Natural killer cell (primary cell): ENCODE measurements around the gene ZNF181. TPM values are rescaled to one million over a fixed set of nuclear protein-coding genes. Genes with fewer than 3 reads are reported as not detected.

ENCODE experiments used
- ATAC-seq, 3 donors: fragments of 150-1000 bp in 2 of 3; fragments of 200-7000 bp in 1 of 3; cut with Tn5 transposase; 1 replicate in 1 of 3; 2 replicates in 2 of 3; pipeline ENCODE4 v1.10.0; 2021; ENCODE audit warnings: mild to moderate bottlenecking in 2 of 3, moderate library complexity in 2 of 3
- DNase-seq, 2 donors: peaks; one replicate each; pipeline versions ENCODE4 v3.0.0 to v3.0.0-alpha.2; 2013 to 2021; ENCODE audit warnings: mixed read lengths in 1 of 2
- H3K27ac ChIP-seq: one replicate; pipeline ENCODE4 v1.5.1; 2013; ENCODE audit warnings: mild to moderate bottlenecking, low read length
- H3K27me3 ChIP-seq: one replicate; pipeline ENCODE4 v1.6.1; 2013; ENCODE audit warnings: low read length; ENCODE audit not compliant: control insufficient read depth, insufficient read depth
- H3K36me3 ChIP-seq: one replicate; pipeline ENCODE4 v1.6.1; 2013; ENCODE audit warnings: low read length; ENCODE audit not compliant: control insufficient read depth, insufficient read depth
- H3K4me1 ChIP-seq: one replicate; pipeline ENCODE4 v1.6.1; 2013; ENCODE audit warnings: low read length; ENCODE audit not compliant: control insufficient read depth, insufficient read depth
- H3K4me3 ChIP-seq: one replicate; pipeline ENCODE4 v1.5.1; 2013; ENCODE audit warnings: low read length
- H3K9me3 ChIP-seq: one replicate; pipeline ENCODE4 v1.6.1; 2013; ENCODE audit warnings: low read length; ENCODE audit not compliant: control insufficient read depth, insufficient read depth
- H3K27ac Mint-ChIP-seq, 2 donors: one replicate each; pipeline ENCODE4 v1.8.0; 2022; ENCODE audit warnings: mild to moderate bottlenecking in 2 of 2, mixed read lengths in 2 of 2, moderate library complexity in 1 of 2
- H3K27me3 Mint-ChIP-seq, 2 donors: one replicate each; pipeline ENCODE4 v1.8.0; 2022; ENCODE audit warnings: low read depth in 2 of 2, mixed read lengths in 2 of 2
- H3K36me3 Mint-ChIP-seq: one replicate; pipeline ENCODE4 v1.8.0; 2022; ENCODE audit warnings: mixed read lengths
- H3K4me1 Mint-ChIP-seq, 2 donors: one replicate each; pipeline ENCODE4 v1.8.0; 2022; ENCODE audit warnings: mixed read lengths in 2 of 2
- H3K4me3 Mint-ChIP-seq: one replicate; pipeline ENCODE4 v1.8.0; 2022; ENCODE audit warnings: mild to moderate bottlenecking, moderate library complexity, mixed read lengths
- H3K9me3 Mint-ChIP-seq, 2 donors: one replicate each; pipeline ENCODE4 v1.8.0; 2022; ENCODE audit warnings: mixed read lengths in 2 of 2
- CTCF ChIP-seq: fragments of 200-600 bp; IDR thresholded peaks from one replicate; pipeline ENCODE4 v1.8.0; 2022; ENCODE audit warnings: antibody characterized with exemption
- WGBS: methylation state at CpG from one replicate; pipeline ENCODE4 v1.1.7; 2013; ENCODE audit warnings: missing lambda C conversion rate; ENCODE audit not compliant: insufficient coverage; 5-methylcytosine and 5-hydroxymethylcytosine counted together
- intact Hi-C: fragments of 100-400 bp; cut with micrococcal nuclease; formaldehyde crosslinking; loops from one replicate; pipeline ENCODE4 v1.14.2; 2022
- total RNA-seq, 4 donors: library from RNA; stranded (reverse); fragments of 120-200 nt in 1 of 4; gene quantifications; one replicate each; pipeline versions ENCODE4 v1.2.3 to v1.2.4, GENCODE V29; 2013 to 2022

ZNF181 gene
- total RNA-seq, 3 donors from 2014 or later (not counting 1 experiment from before 2014, with no cell fraction given), result 3.2 to 3.7 (median 3.5) TPM

DNA sequence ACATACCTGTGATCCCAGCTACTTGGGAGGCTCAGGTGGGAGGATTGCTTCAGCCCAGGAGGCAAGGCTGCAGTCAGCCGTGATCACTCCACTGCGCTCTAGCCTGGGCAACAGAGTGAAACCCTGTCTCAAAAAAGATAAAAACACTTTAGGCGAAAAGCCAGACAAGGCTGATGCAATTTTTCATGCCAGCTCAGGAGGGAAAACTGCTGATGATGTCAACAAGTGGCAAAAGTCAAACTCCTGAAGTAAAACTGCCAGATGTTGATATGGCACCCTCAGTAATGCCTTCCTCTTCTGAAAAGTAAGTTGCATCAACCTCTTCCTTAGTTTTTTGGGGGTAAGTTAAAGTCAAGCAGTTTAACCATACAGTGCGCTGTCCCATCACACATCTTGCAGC, 23.4 kb downstream of the ZNF181 start:
- Mint-ChIP-seq H3K4me3 (no peak overlapping the region), H3K27me3 (no peaks in the 10 kb centered on the region), H3K36me3 (peaks cover 33% of the 10 kb centered on the region), H3K27ac (no peak overlapping the region), H3K4me1 (no peaks in the 10 kb centered on the region), H3K9me3 (peaks cover 14 to 31% of the 10 kb centered on the region in 2 donors)
- Histone ChIP-seq H3K9me3 (peaks cover 57% of the 10 kb centered on the region), H3K4me1 (no peaks in the 10 kb centered on the region), H3K36me3 (no peaks in the 10 kb centered on the region), H3K27me3 (no peaks in the 10 kb centered on the region), H3K4me3 (no peak overlapping the region), H3K27ac (no peak overlapping the region)
- ATAC-seq (no peak), DNase-seq (no peak)
- intact Hi-C loops, result no loop called here
- no peak for TF ChIP-seq CTCF
- WGBS, result 93% methylated on average over 3 of the region's 4 CpGs

- H3K9me3 Mint-ChIP-seq, result peaks cover 14 to 31% of the 10 kb centered on the region in 2 donors
- peaks cover 51% of the 10 kb centered on the region for H3K9me3 ChIP-seq
- no peak for TF ChIP-seq CTCF
- no peaks in the 10 kb centered on the region for H3K27me3 ChIP-seq
- no peak overlapping the region for H3K27ac ChIP-seq
- no peaks in the 10 kb centered on the region for H3K4me1 Mint-ChIP-seq
- ATAC-seq, result no peak
- H3K4me3 Mint-ChIP-seq, result no peak overlapping the region
- 96% methylated on average over 7 of the region's 11 CpGs for WGBS
- no peak for DNase-seq
- H3K4me1 ChIP-seq, result no peaks in the 10 kb centered on the region
- H3K27ac Mint-ChIP-seq, result no peak overlapping the region
- H3K36me3 Mint-ChIP-seq, result peaks cover 42% of the 10 kb centered on the region
- intact Hi-C loops, result no loop called here
- no peaks in the 10 kb centered on the region for H3K36me3 ChIP-seq
- H3K4me3 ChIP-seq, result no peak overlapping the region
- H3K27me3 Mint-ChIP-seq, result no peaks in the 10 kb centered on the region
These were observed 25.3 kb downstream of the ZNF181 start for GRCh38 chr19:34759218-34759917.

DNA sequence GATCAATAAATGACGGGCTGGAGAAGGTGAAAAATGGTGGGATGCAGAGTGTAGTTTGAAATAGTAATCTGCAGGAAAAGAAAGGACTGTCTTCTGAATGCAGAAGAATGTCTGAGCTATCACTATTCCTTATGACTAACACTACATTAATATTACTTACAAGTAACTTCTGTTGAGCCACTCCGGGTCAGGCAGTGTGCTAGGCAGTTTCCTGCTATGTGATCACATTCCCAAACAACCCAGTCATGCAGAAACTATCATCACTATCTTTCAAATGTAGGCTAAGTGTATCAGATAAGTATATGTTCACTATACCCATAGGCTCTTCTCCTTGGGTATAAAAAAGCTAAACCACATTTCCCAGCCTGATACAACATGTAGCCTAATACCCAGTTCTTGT, 32.3 kb downstream of the ZNF181 start:
- H3K27me3 ChIP-seq, result no peaks in the 10 kb centered on the region
- Mint-ChIP-seq H3K36me3 (peaks cover 40% of the 10 kb centered on the region), H3K4me1 (peaks cover 2 to 3% of the 10 kb centered on the region in 2 donors), H3K4me3 (no peak overlapping the region), H3K27ac (no peak overlapping the region), H3K9me3 (peaks cover 11 to 20% of the 10 kb centered on the region in 2 donors), H3K27me3 (no peaks in the 10 kb centered on the region)
- DNase-seq (no peak), ATAC-seq (no peak)
- no peaks in the 10 kb centered on the region for H3K4me1 ChIP-seq
- peaks cover 22% of the 10 kb centered on the region for H3K36me3 ChIP-seq
- TF ChIP-seq CTCF, result no peak
- no peak overlapping the region for H3K4me3 ChIP-seq
- intact Hi-C loops, result no loop called here
- no peak overlapping the region for H3K27ac ChIP-seq
- 84% methylated on average over 2 of the region's 2 CpGs for WGBS
- H3K9me3 ChIP-seq, result peaks cover 9% of the 10 kb centered on the region

DNA sequence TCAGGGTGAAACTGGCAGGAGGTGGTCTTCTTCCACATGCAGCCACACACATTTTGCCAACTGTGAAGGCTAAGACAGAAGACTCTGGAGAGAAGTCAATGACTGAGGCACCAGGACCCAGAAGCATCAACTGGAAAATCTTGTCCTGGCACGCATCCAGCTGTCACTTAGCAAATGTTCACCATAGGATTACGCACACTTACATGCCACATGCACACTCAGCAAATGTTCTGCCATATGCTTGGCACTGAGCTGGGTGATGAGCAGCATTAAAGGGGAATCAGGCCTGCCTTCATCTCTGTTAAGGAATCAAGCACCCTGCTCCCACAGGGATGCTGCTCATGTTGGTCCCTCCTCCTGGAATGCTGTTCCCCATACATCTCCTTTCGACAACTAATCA, 33.9 kb downstream of the ZNF181 start:
- DNase-seq, result no peak
- Mint-ChIP-seq H3K36me3 (peaks cover 24% of the 10 kb centered on the region), H3K4me3 (no peak overlapping the region), H3K27me3 (no peaks in the 10 kb centered on the region), H3K4me1 (peaks cover 13 to 15% of the 10 kb centered on the region in 2 donors), H3K9me3 (peaks cover 6 to 10% of the 10 kb centered on the region in 2 donors), H3K27ac (no peak overlapping the region)
- no peaks in the 10 kb centered on the region for H3K27me3 ChIP-seq
- 94% methylated on average over 3 of the region's 3 CpGs for WGBS
- TF ChIP-seq CTCF, result no peak
- no peak overlapping the region for H3K4me3 ChIP-seq
- ATAC-seq, result no peak
- intact Hi-C loops, result no loop called here
- peaks cover 7% of the 10 kb centered on the region for H3K4me1 ChIP-seq
- peaks cover 22% of the 10 kb centered on the region for H3K36me3 ChIP-seq
- H3K27ac ChIP-seq, result no peak overlapping the region
- H3K9me3 ChIP-seq, result peaks cover 9% of the 10 kb centered on the region
